SU-DHL-6 (cell line): ENCODE measurements around the gene KCNG4.

Experiments used
- H2AFZ ChIP-seq: fragments of 200-600 bp; sonication (generic); 2 replicates; pipeline ENCODE4 v1.6.1; 2014; ENCODE audit warnings: low read depth, mild to moderate bottlenecking, moderate library complexity, mixed read lengths, antibody characterized with exemption, low read length; ENCODE audit not compliant: severe bottlenecking
- H3F3A ChIP-seq: fragments of 200-600 bp; shearing (Covaris generic); 2 replicates; pipeline ENCODE4 v1.6.0; 2016; ENCODE audit warnings: antibody characterized with exemption, mild to moderate bottlenecking; ENCODE audit not compliant: insufficient read depth
- H3K27ac ChIP-seq: fragments of 200-600 bp; sonication (generic); 2 replicates; pipeline ENCODE4 v1.5.1; 2016; ENCODE audit warnings: low read depth, mild to moderate bottlenecking, low read length, moderate library complexity, mixed read lengths
- H3K27me3 ChIP-seq: fragments of 200-600 bp; sonication (generic), shearing (Covaris generic); 2 replicates; pipeline ENCODE4 v1.6.0; 2014; ENCODE audit warnings: mild to moderate bottlenecking, low read length
- H3K36me3 ChIP-seq: fragments of 200-600 bp; sonication (generic); 2 replicates; pipeline ENCODE4 v1.6.1; 2014; ENCODE audit warnings: mild to moderate bottlenecking, low read length, mixed read lengths
- H3K4me2 ChIP-seq: fragments of 300-600, 200-600 bp; shearing (Covaris generic), sonication (generic); 2 replicates; pipeline ENCODE4 v1.6.0; 2014; ENCODE audit warnings: low read length, low read depth, mild to moderate bottlenecking; ENCODE audit not compliant: poor library complexity, severe bottlenecking
- H3K4me3 ChIP-seq: fragments of 200-600 bp; sonication (generic); 2 replicates; pipeline ENCODE4 v1.5.1; 2014; ENCODE audit warnings: antibody characterized with exemption, low read length, mild to moderate bottlenecking, mixed read lengths; ENCODE audit not compliant: insufficient read depth, poor library complexity, severe bottlenecking
- H3K79me2 ChIP-seq: fragments of 200-600 bp; sonication (generic); 2 replicates; pipeline ENCODE4 v1.6.1; 2014; ENCODE audit warnings: mild to moderate bottlenecking, low read length, moderate library complexity; ENCODE audit not compliant: insufficient read depth
- H3K9ac ChIP-seq: fragments of 200-600 bp; sonication (generic); 2 replicates; pipeline ENCODE4 v1.7.0; 2014; ENCODE audit warnings: mild to moderate bottlenecking, low read length
- H3K9me2 ChIP-seq: fragments of 200-600 bp; sonication (generic); replicated peaks from 2 replicates; pipeline ENCODE4 v1.6.1; 2014; ENCODE audit warnings: low read length; ENCODE audit not compliant: insufficient read depth
- H3K9me3 ChIP-seq: fragments of 200-600 bp; sonication (generic); 2 replicates; pipeline ENCODE4 v1.6.1; 2014; ENCODE audit warnings: low read length, mixed read lengths; ENCODE audit not compliant: insufficient read depth
- H4K20me1 ChIP-seq: fragments of 200-600 bp; sonication (generic); 2 replicates; pipeline ENCODE4 v1.6.1; 2014; ENCODE audit warnings: low read depth, mild to moderate bottlenecking, antibody characterized with exemption, low read length, moderate library complexity, mixed read lengths
- EZH2phosphoT487 ChIP-seq: fragments of 200-600 bp; sonication (generic), shearing (Covaris generic); conservative IDR thresholded peaks from 2 replicates; pipeline ENCODE4 v1.6.1; 2018; ENCODE audit warnings: mild to moderate bottlenecking, antibody characterized with exemption, low read length, moderate library complexity, mixed read lengths
- TF ChIP-seq, protein P1 (sequence below): fragments of 200-600 bp; sonication (generic); IDR thresholded peaks from one replicate; pipeline ENCODE4 v1.5.1; 2017; ENCODE audit warnings: antibody characterized with exemption, mild to moderate bottlenecking, low read length, moderate library complexity; ENCODE audit not compliant: insufficient read depth, poor library complexity, severe bottlenecking

Gene KCNG4

DNA sequence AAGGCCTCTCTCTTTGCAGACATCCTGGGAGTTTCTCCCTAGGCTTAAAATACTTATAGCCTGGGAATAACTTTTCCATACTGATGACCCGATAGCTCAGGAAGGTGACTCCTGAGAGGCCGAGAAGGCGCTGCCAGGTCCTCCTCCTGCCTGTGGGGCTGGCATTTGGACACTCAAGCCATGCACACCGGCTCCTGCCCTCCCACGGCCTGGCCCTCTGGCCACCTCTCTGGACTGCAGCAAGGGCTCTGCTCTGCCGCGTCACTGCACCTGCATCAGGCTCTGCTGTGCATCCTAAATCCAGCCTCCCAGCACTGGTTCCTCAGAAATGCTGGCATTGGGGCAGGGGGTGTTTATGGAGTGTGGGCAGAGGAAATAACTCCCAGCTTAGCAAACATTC lies 14.2 kb downstream of the KCNG4 start:
- Histone ChIP-seq H3K9ac (no peak overlapping the region), H3K79me2 (no peaks in the 10 kb centered on the region), H3K36me3 (no peaks in the 10 kb centered on the region), H2AFZ (no peak overlapping the region), H3K4me2 (no peak overlapping the region), H3K27me3 (no peaks in the 10 kb centered on the region), H3K4me3 (no peak overlapping the region), H3K9me2 (no peaks in the 10 kb centered on the region), H3K27ac (no peak overlapping the region), H3F3A (no peaks in the 10 kb centered on the region), H3K9me3 (no peaks in the 10 kb centered on the region), H4K20me1 (no peaks in the 10 kb centered on the region)
- TF ChIP-seq EZH2phosphoT487 = no peak
- TF ChIP-seq, protein P1, sequence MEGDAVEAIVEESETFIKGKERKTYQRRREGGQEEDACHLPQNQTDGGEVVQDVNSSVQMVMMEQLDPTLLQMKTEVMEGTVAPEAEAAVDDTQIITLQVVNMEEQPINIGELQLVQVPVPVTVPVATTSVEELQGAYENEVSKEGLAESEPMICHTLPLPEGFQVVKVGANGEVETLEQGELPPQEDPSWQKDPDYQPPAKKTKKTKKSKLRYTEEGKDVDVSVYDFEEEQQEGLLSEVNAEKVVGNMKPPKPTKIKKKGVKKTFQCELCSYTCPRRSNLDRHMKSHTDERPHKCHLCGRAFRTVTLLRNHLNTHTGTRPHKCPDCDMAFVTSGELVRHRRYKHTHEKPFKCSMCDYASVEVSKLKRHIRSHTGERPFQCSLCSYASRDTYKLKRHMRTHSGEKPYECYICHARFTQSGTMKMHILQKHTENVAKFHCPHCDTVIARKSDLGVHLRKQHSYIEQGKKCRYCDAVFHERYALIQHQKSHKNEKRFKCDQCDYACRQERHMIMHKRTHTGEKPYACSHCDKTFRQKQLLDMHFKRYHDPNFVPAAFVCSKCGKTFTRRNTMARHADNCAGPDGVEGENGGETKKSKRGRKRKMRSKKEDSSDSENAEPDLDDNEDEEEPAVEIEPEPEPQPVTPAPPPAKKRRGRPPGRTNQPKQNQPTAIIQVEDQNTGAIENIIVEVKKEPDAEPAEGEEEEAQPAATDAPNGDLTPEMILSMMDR = no peak

DNA sequence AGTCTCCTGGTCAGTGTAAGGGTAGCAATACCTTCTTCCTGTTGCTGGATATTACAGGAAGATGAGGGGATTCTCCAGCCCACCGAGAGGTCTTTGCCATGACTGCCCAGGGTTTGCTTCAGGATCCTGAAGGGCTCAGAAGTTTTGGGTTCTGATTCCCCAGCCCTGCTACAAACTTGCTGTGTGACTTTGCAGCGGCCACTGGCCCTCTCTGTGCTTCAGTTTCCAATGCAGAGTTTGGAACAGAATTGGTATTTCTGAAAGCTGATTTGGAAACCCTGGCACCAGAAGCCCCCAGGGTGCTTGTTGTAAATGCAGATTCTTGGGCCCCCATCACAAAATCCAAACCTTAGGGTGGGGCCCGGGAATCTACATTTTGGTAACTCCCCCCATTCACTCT lies 14.7 kb downstream of the KCNG4 start:
- H3K79me2 ChIP-seq = no peaks in the 10 kb centered on the region
- H3K4me3 ChIP-seq = no peak overlapping the region
- TF ChIP-seq, protein P1 = no peak
- TF ChIP-seq EZH2phosphoT487 = no peak

DNA sequence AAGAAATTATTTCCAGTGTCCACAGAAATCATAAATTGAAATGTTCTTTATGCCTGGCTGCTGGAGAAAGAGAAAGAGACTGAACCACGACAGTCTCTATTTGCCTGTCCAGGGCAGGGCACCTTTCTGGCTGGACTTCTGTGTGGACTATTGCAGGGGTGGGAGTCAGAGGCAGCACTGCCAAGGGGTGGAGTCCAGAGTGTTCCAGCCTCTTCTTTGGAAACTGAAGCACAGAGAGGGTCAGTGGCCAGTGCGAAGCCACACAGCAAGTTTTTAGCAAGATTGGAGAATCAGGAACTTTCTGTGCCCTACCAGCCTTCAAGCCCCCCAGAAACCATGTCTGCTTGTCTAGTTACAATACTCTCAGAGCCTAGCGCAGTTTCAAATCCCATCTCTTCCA lies 15.3 kb downstream of the KCNG4 start:
- Histone ChIP-seq H3K27me3 (no peaks in the 10 kb centered on the region), H4K20me1 (no peaks in the 10 kb centered on the region), H3K9ac (no peak overlapping the region), H3K9me2 (no peaks in the 10 kb centered on the region), H3K27ac (no peak overlapping the region), H3K9me3 (no peaks in the 10 kb centered on the region), H3K4me2 (no peak overlapping the region), H3K4me3 (no peak overlapping the region), H3K79me2 (no peaks in the 10 kb centered on the region), H2AFZ (no peak overlapping the region), H3K36me3 (no peaks in the 10 kb centered on the region), H3F3A (no peaks in the 10 kb centered on the region)
- no peak for TF ChIP-seq EZH2phosphoT487
- TF ChIP-seq, protein P1 = no peak

More for the DNA sequence above, 14.7 kb downstream of the KCNG4 start:
- Histone ChIP-seq H3K27me3 (no peaks in the 10 kb centered on the region), H3K9me3 (no peaks in the 10 kb centered on the region), H3K9ac (no peak overlapping the region), H3K36me3 (no peaks in the 10 kb centered on the region), H3K9me2 (no peaks in the 10 kb centered on the region), H3F3A (no peaks in the 10 kb centered on the region), H3K27ac (no peak overlapping the region), H3K4me2 (no peak overlapping the region), H4K20me1 (no peaks in the 10 kb centered on the region), H2AFZ (no peak overlapping the region)
